Measurements from ENCODE around the gene CFAP119. TPM values are rescaled to one million over a fixed set of nuclear protein-coding genes. Genes with fewer than 3 reads are reported as not detected.

The CFAP119 gene
- total RNA-seq, 1 donor from 2014 or later: 0.90 TPM

DNA sequence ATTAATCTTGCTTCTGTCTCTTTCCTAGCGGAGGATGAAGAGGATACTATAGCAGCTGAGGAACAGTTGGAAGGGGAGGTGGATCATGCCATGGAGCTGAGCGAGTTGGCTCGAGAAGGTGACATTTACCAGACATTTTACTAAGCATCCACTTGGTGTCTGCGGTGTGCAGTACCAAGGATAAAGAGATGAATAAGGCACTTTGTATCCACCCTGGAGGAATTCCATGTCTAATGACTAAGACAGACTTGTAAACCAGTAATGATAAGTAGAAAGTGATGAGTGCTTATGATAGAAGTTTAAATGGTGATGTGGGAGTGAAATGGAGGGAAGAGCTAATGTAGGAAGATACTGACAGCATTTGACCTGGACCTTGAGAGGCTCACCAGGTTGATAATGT is 50.9 kb downstream of the CFAP119 start:
- DNase-seq (ENCODE audit: low read depth in 2 of 2): no peak

Other genes starting within 250 kb of the CFAP119 start
- 13.7 and 17.7 TPM in 2 replicates for gene ZNF768, start 235.5 kb downstream of the CFAP119 start, total RNA-seq
- gene ZNF747, start 227.2 kb downstream of the CFAP119 start, total RNA-seq: 5.8 and 7.6 TPM in 2 replicates
- 3.1 and 4.3 TPM in 2 replicates for gene ZNF764, start 203.7 kb downstream of the CFAP119 start, total RNA-seq
- 3.9 and 6.7 TPM in 2 replicates for gene ZNF688, start 190.3 kb downstream of the CFAP119 start, total RNA-seq
- 6.4 and 9.6 TPM in 2 replicates for gene ZNF785, start 176.4 kb downstream of the CFAP119 start, total RNA-seq
- 3.2 and 4.9 TPM in 2 replicates for gene ZNF689, start 151.7 kb downstream of the CFAP119 start, total RNA-seq
- gene PRR14, start 111.1 kb downstream of the CFAP119 start, total RNA-seq: 4.5 and 7.6 TPM in 2 replicates
- gene FBRS, start 103.6 kb downstream of the CFAP119 start, total RNA-seq: 6.9 and 13.4 TPM in 2 replicates
- gene SRCAP, start 62.9 kb downstream of the CFAP119 start, total RNA-seq: 16.6 and 29.3 TPM in 2 replicates
- 14.9 and 21.1 TPM in 2 replicates for gene PHKG2, start 13.6 kb downstream of the CFAP119 start, total RNA-seq
- 41.0 and 50.3 TPM in 2 replicates for gene RNF40, start 260 bp upstream of the CFAP119 start, total RNA-seq
- 3.3 and 6.1 TPM in 2 replicates for gene ZNF629, start 25.1 kb upstream of the CFAP119 start, total RNA-seq
- 49.9 and 60.8 TPM in 2 replicates for gene BCL7C, start 132.0 kb upstream of the CFAP119 start, total RNA-seq
- 0.13 TPM in 2 replicates for gene CTF1, start 134.6 kb upstream of the CFAP119 start, total RNA-seq
- 16.6 and 18.2 TPM in 2 replicates for gene FBXL19, start 161.5 kb upstream of the CFAP119 start, total RNA-seq
- gene ORAI3, start 187.0 kb upstream of the CFAP119 start, total RNA-seq: 23.7 and 33.6 TPM in 2 replicates
- 1.7 and 4.2 TPM in 2 replicates for gene SETD1A, start 195.7 kb upstream of the CFAP119 start, total RNA-seq
- 20.8 and 24.7 TPM in 2 replicates for gene HSD3B7, start 223.1 kb upstream of the CFAP119 start, total RNA-seq
- gene STX1B, start 248.6 kb upstream of the CFAP119 start, total RNA-seq: 0.26 and 0.38 TPM in 2 replicates

All from dermis microvascular lymphatic vessel endothelial cell (primary cell).